OCI-LY7 (cell line): Measurements from ENCODE around the gene TRIM36. TPM values are rescaled to one million over a fixed set of nuclear protein-coding genes. Genes with fewer than 3 reads are reported as not detected.

Source experiments
- BruUV-seq: library from RNA; stranded (reverse); fragments of 400-500 nt; replicated peaks from 2 replicates; lab custom pipeline; 2021; lab: Mats Ljungman, UMichigan
- CTCF ChIA-PET: fragments of 300-600 bp; sonication (Branson Sonifier 250); formaldehyde crosslinking; loops from one replicate; lab custom pipeline; 2022; ENCODE audit warnings: antibody characterized with exemption; ENCODE audit not compliant: unreplicated experiment; lab: Charles Lee
- POLR2A ChIA-PET: fragments of 300-600 bp; sonication (Branson Sonifier 250); formaldehyde crosslinking; loops from one replicate; lab custom pipeline; 2022; ENCODE audit warnings: antibody characterized with exemption; lab: Charles Lee
- DNase-seq: peaks from one replicate; pipeline ENCODE4 v3.0.0-alpha.2; 2015; ENCODE audit warnings: low spot score
- H2AFZ ChIP-seq: fragments of 200-600 bp; sonication (generic), shearing (Covaris generic); 2 replicates; pipeline ENCODE4 v1.6.1; 2014; ENCODE audit warnings: mild to moderate bottlenecking, antibody characterized with exemption, low read length, moderate library complexity
- H3K27ac ChIP-seq: fragments of 200-600 bp; sonication (generic); 2 replicates; pipeline ENCODE4 v1.5.1; 2014; ENCODE audit warnings: mixed run types, low read depth, mild to moderate bottlenecking, moderate library complexity, low read length, inconsistent platforms; ENCODE audit not compliant: poor library complexity, severe bottlenecking
- H3K36me3 ChIP-seq: fragments of 200-600 bp; sonication (generic); 2 replicates; pipeline ENCODE4 v1.6.1; 2014; ENCODE audit warnings: mild to moderate bottlenecking, antibody characterized with exemption, low read length, moderate library complexity, mixed read lengths; ENCODE audit not compliant: insufficient read depth
- H3K4me1 ChIP-seq: fragments of 200-600 bp; sonication (generic); 2 replicates; pipeline ENCODE4 v1.5.1; 2014; ENCODE audit warnings: mild to moderate bottlenecking, low read length; ENCODE audit not compliant: insufficient read depth, poor library complexity, severe bottlenecking
- H3K4me2 ChIP-seq: fragments of 200-600 bp; sonication (generic); 2 replicates; pipeline ENCODE4 v1.6.1; 2014; ENCODE audit warnings: mild to moderate bottlenecking, low read length
- H3K4me3 ChIP-seq: fragments of 200-600 bp; sonication (generic); 2 replicates; pipeline ENCODE4 v1.5.1; 2014; ENCODE audit warnings: mild to moderate bottlenecking, low read depth, low read length; ENCODE audit not compliant: poor library complexity, severe bottlenecking
- H3K79me2 ChIP-seq: fragments of 200-600 bp; sonication (generic); 2 replicates; pipeline ENCODE4 v1.6.1; 2016; ENCODE audit warnings: low read depth, mild to moderate bottlenecking, low read length, moderate library complexity, mixed read lengths; ENCODE audit not compliant: insufficient read depth
- H3K9me2 ChIP-seq: fragments of 200-600 bp; sonication (generic); 2 replicates; pipeline ENCODE4 v1.6.1; 2016; ENCODE audit warnings: mild to moderate bottlenecking, low read length, mixed read lengths; ENCODE audit not compliant: insufficient read depth
- H3K9me3 ChIP-seq: fragments of 200-600 bp; sonication (generic); 2 replicates; pipeline ENCODE4 v1.6.1; 2014; ENCODE audit warnings: mild to moderate bottlenecking, mixed run types, low read length, mixed read lengths
- H4K20me1 ChIP-seq: fragments of 200-600 bp; sonication (generic); 2 replicates; pipeline ENCODE4 v1.6.1; 2014; ENCODE audit warnings: mild to moderate bottlenecking, antibody characterized with exemption, low read length, moderate library complexity, mixed read lengths; ENCODE audit not compliant: insufficient read depth
- EZH2phosphoT487 ChIP-seq: fragments of 200-600 bp; sonication (generic); IDR thresholded peaks from 2 replicates; pipeline ENCODE4 v1.6.1; 2018; ENCODE audit warnings: low read depth, borderline replicate concordance, mild to moderate bottlenecking, mixed run types, antibody characterized with exemption, low read length, moderate library complexity, mixed read lengths
- intact Hi-C: fragments of 100-400 bp; cut with micrococcal nuclease; formaldehyde crosslinking; loops from one replicate; pipeline ENCODE4 v1.10.0; 2022; ENCODE audit not compliant: unreplicated experiment
- total RNA-seq, 2 experiments: library from RNA; depleted of rRNA in 1 of 2; stranded (reverse); fragments of >200 nt in 1 of 2; shearing (Covaris generic) in 1 of 2; gene quantifications; 2 replicates each; pipeline ENCODE4 v1.2.3, GENCODE V29; 2014 to 2022
- TF ChIP-seq, protein P1 (sequence below): fragments of 200-600 bp; sonication (generic); conservative IDR thresholded peaks from 2 replicates; pipeline ENCODE4 v1.5.1; 2014; ENCODE audit warnings: mild to moderate bottlenecking, antibody characterized with exemption, low read length, moderate library complexity, mixed read lengths

TRIM36 gene
- total RNA-seq, 2 experiments from 2014 or later, result not detected

DNA sequence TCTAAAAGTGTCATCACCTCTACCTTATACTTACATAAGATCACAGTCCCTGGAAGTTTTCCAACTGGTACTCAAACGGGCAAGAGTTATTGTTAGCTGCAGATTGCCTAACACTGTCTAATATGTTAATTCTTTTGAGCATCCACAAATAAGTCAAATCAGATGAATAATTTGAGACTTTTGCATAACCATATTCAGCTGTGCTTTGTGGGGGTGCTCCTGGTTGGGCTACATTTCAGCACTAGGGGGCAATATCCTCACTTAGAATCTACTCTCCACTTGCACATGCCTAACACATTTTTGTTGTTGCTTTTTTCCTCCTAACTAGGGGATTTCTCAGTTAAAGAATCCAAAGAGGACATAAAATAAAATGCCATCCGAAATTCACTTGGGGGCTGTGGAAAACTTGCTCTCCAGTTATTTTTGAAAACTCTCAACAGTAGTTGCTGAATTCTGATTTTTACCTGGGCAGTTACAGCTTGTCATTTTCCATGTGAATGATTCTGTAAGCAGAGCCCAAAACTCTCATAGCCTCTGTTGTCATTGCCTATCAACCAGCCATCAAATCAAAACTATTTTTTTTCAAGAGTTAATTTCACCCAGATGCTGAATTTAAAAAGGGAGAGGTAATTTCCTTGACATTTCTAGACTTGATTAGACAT, 71.5 kb downstream of the TRIM36 start:
- peak; percentile 60 for DNase-seq
- no peaks in the 10 kb centered on the region for H3K79me2 ChIP-seq
- BruUV-seq, result no TSS peak
- ChIA-PET CTCF (interaction anchor here (1.5 kb wide), 1 partner anchor 147 kb away, joined by 5 read pairs; no protein-coding TSS in a partner anchor), POLR2A (interaction anchor here (0.6 to 1.3 kb wide), 3 partner anchors 9 to 108 kb away, joined by 3 read pairs; no protein-coding TSS in a partner anchor)
- intact Hi-C loops, result loop anchor here (1.0 to 5.0 kb wide), 2 partner anchors 148 to 474 kb away; no protein-coding TSS in a partner anchor
- no peaks in the 10 kb centered on the region for H3K9me3 ChIP-seq
- no peaks in the 10 kb centered on the region for H3K4me1 ChIP-seq
- H3K9me2 ChIP-seq, result no peaks in the 10 kb centered on the region
- H3K4me3 ChIP-seq, result no peak overlapping the region
- no peak overlapping the region for H2AFZ ChIP-seq
- no peak overlapping the region for H3K27ac ChIP-seq
- no peaks in the 10 kb centered on the region for H3K36me3 ChIP-seq
- H3K4me2 ChIP-seq, result no peak overlapping the region
- no peaks in the 10 kb centered on the region for H4K20me1 ChIP-seq
- TF ChIP-seq, protein P1, sequence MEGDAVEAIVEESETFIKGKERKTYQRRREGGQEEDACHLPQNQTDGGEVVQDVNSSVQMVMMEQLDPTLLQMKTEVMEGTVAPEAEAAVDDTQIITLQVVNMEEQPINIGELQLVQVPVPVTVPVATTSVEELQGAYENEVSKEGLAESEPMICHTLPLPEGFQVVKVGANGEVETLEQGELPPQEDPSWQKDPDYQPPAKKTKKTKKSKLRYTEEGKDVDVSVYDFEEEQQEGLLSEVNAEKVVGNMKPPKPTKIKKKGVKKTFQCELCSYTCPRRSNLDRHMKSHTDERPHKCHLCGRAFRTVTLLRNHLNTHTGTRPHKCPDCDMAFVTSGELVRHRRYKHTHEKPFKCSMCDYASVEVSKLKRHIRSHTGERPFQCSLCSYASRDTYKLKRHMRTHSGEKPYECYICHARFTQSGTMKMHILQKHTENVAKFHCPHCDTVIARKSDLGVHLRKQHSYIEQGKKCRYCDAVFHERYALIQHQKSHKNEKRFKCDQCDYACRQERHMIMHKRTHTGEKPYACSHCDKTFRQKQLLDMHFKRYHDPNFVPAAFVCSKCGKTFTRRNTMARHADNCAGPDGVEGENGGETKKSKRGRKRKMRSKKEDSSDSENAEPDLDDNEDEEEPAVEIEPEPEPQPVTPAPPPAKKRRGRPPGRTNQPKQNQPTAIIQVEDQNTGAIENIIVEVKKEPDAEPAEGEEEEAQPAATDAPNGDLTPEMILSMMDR, result peak; percentile 92
- no peak for TF ChIP-seq EZH2phosphoT487

DNA sequence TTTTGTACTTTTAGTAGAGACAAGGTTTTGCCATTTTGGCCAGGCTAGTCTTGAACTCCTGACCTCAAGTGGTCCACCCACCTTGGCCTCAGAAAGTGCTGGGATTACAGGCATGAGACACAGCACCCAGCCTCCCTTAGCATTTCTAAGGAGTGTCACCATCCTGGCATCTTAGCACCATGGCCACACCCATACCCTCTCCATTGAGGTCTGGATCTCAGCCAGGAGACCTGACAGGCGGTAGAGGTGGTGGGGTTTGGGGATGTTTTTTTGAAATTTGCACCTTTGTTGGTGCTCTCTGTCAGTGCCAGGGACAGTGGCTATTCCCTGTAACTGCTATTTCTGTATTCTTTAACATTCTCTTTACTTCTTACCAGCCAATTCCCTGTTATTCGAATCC, 72.5 kb downstream of the TRIM36 start:
- intact Hi-C loops, result loop anchor here (5.0 kb wide), 1 partner anchor 475 kb away; no protein-coding TSS in a partner anchor
- Histone ChIP-seq H3K36me3 (no peaks in the 10 kb centered on the region), H3K79me2 (no peaks in the 10 kb centered on the region), H4K20me1 (no peaks in the 10 kb centered on the region), H3K27ac (no peak overlapping the region), H2AFZ (no peak overlapping the region), H3K4me1 (no peaks in the 10 kb centered on the region), H3K4me2 (no peak overlapping the region), H3K9me3 (no peaks in the 10 kb centered on the region), H3K9me2 (no peaks in the 10 kb centered on the region), H3K4me3 (no peak overlapping the region)
- no TSS peak for BruUV-seq
- ChIA-PET POLR2A (interaction anchor here (0.7 to 1.3 kb wide), 5 partner anchors 8 to 1370 kb away, joined by 3 to 5 read pairs (median 3); no protein-coding TSS in a partner anchor), CTCF (interaction anchor here (1.5 kb wide), 1 partner anchor 148 kb away, joined by 5 read pairs; no protein-coding TSS in a partner anchor)
- TF ChIP-seq, protein P1, result no peak
- TF ChIP-seq EZH2phosphoT487, result no peak
- no peak for DNase-seq
